COLO668 (cell line): ENCODE results near the gene ZBTB14.

Experiments
- DNase-seq: peaks from one replicate; lab custom pipeline; 2025; ENCODE audit not compliant: unreplicated experiment; lab: John Stamatoyannopoulos, UW

Gene ZBTB14

GRCh38 chr18:5295231-5295920 lies at the start of gene ZBTB14:
TSS of gene ZBTB14 (minus strand) at chr18:5295726. CDS start at chr18:5293246, 2,480 bp downstream.
- DNase-seq, result peak; percentile 94

- no peak for DNase-seq
These were observed 43.8 kb upstream of the ZBTB14 start for GRCh38 chr18:5339202-5339834.

GRCh38 chr18:5334456-5335075 lies 39.0 kb upstream of the ZBTB14 start:
- DNase-seq, result no peak

GRCh38 chr18:5318061-5318700 lies 22.7 kb upstream of the ZBTB14 start:
- no peak for DNase-seq

- DNase-seq, result no peak
These were observed 21.7 kb upstream of the ZBTB14 start for GRCh38 chr18:5317186-5317585.

- no peak for DNase-seq
These were observed 20.3 kb upstream of the ZBTB14 start for GRCh38 chr18:5315838-5316237.

GRCh38 chr18:5311301-5311989 lies 15.9 kb upstream of the ZBTB14 start:
- DNase-seq, result no peak

GRCh38 chr18:5309888-5310470 lies 14.5 kb upstream of the ZBTB14 start:
- no peak for DNase-seq

- DNase-seq, result no peak
These were observed 10.3 kb upstream of the ZBTB14 start for GRCh38 chr18:5305835-5306234.

GRCh38 chr18:5304232-5304631 lies 8.7 kb upstream of the ZBTB14 start:
- no peak for DNase-seq

GRCh38 chr18:5303636-5304035 lies 8.1 kb upstream of the ZBTB14 start:
- no peak for DNase-seq

- DNase-seq, result no peak
These were observed 7.1 kb upstream of the ZBTB14 start for GRCh38 chr18:5302606-5303005.

GRCh38 chr18:5300476-5301010 lies 5.0 kb upstream of the ZBTB14 start:
- no peak for DNase-seq

GRCh38 chr18:5298156-5298852 lies 2.8 kb upstream of the ZBTB14 start:
- no peak for DNase-seq

GRCh38 chr18:5297597-5297996 lies 2.1 kb upstream of the ZBTB14 start:
- no peak for DNase-seq

GRCh38 chr18:5296706-5297320 lies 1.3 kb upstream of the ZBTB14 start:
- DNase-seq, result peak; percentile 91

GRCh38 chr18:5295981-5296705 lies 617 bp upstream of the ZBTB14 start:
- DNase-seq, result peak; percentile 98

- peak; percentile 76 for DNase-seq
These were observed 882 bp downstream of the ZBTB14 start for GRCh38 chr18:5294457-5295230.
